Stimulated activated CD4-positive, alpha-beta T cell treated with anti-CD3 and anti-CD28 coated beads, Interleukin-1b, Interleukin-23, amount 100 ng/mL, for 24 hours (primary cell): Measurements from ENCODE around the gene TMEM150B.

Source experiments
- DNase-seq, 4 experiments: peaks; one replicate each; pipeline ENCODE4 v3.0.0-alpha.2; 2020; ENCODE audit warnings: low read depth in 4 of 4, low spot score in 1 of 4

The TMEM150B gene, protein sequence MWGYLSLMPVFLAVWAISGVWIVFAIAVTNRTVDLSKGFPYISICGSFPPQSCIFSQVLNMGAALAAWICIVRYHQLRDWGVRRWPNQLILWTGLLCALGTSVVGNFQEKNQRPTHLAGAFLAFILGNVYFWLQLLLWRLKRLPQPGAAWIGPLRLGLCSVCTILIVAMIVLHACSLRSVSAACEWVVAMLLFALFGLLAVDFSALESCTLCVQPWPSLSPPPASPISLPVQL

GRCh38 chr19:55325172-55325571 lies at the start of gene TMEM150B:
TSS of gene TMEM150B (minus strand) at chr19:55325341. CDS start at chr19:55321036, 4,305 bp downstream.
- no peak for DNase-seq

- DNase-seq, result no peak
Measured at GRCh38 chr19:55373993-55374757, 49.0 kb upstream of the TMEM150B start.

DNA sequence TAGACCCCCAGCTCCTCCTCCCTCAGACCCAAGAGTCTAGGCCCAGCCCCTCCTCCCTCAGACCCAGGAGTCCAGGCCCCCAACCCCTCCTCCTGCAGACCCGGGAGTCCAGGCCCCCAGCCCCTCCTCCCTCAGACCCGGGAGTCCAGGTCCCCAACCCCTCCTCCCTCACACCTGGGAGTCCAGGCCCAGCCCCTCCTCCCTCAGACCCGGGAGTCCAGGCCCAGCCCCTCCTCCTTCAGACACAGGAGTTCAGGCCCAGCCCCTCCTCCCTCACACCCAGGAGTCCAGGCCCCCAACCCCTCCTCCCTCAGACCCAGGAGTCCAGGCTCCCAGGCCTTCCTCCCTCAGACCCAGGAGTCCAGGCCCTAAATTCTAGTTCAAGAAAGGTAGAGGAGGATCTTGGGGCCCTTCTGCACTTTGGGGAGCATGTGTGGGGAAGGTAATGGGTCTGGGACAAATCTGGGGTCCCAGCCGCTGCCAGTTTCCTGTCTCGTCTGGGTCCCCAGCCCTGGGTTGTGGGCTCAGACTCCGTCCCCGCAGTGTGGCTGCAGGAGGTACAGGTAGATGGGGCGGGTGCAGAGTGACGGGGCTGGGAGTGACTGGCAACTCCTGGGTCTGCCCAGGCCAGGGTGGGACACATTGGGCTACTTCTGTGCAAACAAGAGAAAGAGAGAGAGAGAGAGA lies 48.3 kb upstream of the TMEM150B start:
- DNase-seq, result no peak

- no peak for DNase-seq
Measured at GRCh38 chr19:55372316-55373081, 47.4 kb upstream of the TMEM150B start.

- no peak for DNase-seq
Measured at GRCh38 chr19:55370305-55370988, 45.3 kb upstream of the TMEM150B start, which contains the start of gene IL11. TSS of gene IL11 (minus strand) at chr19:55370463. CDS start at chr19:55370310, 153 bp downstream.

DNA sequence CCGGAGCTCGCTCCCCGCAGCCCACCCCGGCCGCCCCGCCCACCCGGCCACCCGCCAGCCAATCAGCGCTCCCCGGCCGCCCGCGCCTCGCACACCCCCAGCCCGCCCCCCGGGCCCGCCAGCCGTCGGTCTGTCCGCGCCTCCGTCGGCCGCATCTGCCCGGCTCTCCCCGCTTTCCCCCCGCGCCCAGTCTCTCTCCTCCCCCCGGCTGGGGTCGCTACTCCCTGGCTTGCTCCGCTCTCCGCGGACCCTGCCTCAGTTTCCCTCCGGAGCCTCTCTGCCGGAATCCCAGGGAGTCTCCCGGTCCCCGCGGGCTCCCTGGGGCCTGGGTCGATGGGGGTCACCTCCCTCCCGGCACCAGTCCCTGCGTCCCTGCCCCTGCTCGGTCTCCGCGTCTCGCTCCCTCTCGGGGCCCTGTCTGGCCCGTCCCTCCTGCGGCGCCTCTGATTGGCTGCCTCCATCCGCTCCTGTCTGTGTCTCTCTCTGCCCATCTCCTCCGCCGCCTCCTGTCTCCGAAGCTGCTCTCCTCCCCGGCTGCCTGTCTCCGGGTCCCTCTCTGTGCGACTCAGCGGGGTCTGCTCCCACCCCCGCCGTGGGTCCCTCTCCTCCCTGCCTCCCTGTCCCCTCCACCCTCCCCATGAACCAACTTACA lies 44.6 kb upstream of the TMEM150B start:
- DNase-seq, result no peak

- DNase-seq, result no peak
Measured at GRCh38 chr19:55368701-55369563, 43.8 kb upstream of the TMEM150B start.

DNA sequence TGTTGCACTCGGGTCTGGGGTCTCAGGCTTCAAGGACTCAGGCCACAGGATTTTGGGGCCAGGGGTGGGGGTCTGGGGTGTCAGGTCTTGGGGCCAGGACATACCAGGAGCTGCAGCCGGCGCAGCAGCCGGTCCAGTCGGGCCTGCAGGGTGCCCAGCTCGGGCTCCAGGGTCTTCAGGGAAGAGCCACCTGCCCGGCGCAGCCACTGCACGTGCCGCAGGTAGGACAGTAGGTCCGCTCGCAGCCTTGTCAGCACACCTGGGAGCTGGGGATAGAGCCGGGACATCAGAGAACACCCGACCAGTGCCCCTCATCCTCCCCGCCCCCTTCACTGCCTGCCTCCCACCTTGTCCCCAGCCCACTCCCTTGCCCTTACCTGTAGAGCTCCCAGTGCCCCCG lies 43.0 kb upstream of the TMEM150B start:
- no peak for DNase-seq

DNA sequence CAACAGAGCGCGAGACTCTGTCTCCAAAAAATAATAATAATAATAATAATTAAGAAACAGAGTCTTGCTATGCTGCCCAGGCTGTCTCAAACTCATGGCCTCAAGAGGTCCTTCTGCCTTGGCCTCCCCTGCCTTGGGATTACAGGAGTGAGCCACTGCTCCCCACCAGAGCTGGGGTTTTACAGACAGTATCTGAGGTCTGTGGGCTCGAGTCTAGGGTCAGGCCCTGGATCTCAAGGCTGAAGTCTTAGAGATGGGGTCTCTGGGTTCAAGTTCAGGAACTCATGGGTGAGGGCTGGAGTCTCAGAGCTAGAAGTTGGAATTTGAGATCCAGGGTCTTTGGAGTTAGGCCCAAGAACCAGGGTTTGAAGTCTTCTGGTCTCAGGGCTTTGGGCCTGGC lies 41.6 kb upstream of the TMEM150B start:
- DNase-seq, result no peak

GRCh38 chr19:55365964-55366363 lies 40.8 kb upstream of the TMEM150B start:
- no peak for DNase-seq

DNA sequence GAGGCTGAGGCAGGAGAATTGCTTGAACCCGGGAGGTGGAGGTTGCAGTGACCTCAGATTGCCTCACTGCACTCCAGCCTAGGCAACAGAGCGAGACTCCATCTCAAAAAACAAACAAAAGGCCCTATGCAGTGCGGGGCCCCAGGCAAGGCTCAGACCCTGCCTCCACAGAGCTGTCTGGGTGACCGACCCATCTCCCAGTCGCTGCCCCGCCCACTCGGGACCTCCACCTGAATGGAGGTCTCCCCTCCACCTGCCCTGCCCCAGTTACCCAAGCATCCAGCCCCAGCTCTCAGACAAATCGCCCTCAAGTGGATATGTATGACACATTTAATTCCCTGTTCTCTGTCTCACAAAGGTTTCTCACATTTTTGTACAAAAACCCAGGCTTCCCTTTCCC lies 40.1 kb upstream of the TMEM150B start:
- no peak for DNase-seq

DNA sequence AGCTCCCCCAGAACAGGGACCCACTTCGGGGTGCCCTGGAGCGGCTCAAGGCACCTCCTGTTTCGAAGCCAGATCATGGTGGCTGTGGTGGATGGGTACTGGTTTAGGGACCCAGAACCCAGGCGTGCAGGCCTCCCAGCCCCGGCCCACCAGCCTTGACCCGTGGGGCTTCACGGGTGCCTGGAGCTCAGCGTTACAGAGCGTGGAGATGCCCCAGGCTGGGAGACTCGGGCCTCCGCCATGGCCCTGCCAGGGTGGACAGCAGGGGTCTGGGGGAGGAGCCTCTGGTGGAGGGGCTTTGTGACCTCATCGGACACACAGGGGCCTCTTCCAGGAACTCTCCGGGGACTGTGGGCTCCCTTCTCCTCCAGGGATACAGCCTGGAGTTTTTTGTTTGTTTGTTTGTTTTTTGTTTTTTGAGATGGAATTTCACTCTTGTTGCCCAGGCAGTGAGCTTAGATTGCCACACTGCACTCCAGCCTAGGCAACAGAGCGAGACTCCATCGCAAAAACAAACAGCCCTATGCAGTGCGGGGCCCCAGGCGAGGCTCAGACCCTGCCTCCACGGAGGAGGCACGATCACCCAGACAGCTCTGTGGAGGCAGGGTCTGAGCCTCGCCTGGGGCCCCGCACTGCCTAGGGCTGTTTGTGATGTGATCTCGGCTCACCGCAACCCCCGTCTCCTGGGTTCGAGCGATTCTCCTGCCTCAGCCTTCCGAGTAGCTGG lies 38.0 kb upstream of the TMEM150B start, which contains the start of gene GARIN5B:
GARIN5B (minus strand) TSS at position 271 of the 727 bp plus-strand sequence; CDS start at position 77, 194 bp downstream.
- DNase-seq, result no peak

GRCh38 chr19:55362174-55362989 lies 37.2 kb upstream of the TMEM150B start:
- DNase-seq, result no peak

GRCh38 chr19:55360902-55361301 lies 35.8 kb upstream of the TMEM150B start:
- DNase-seq, result no peak

DNA sequence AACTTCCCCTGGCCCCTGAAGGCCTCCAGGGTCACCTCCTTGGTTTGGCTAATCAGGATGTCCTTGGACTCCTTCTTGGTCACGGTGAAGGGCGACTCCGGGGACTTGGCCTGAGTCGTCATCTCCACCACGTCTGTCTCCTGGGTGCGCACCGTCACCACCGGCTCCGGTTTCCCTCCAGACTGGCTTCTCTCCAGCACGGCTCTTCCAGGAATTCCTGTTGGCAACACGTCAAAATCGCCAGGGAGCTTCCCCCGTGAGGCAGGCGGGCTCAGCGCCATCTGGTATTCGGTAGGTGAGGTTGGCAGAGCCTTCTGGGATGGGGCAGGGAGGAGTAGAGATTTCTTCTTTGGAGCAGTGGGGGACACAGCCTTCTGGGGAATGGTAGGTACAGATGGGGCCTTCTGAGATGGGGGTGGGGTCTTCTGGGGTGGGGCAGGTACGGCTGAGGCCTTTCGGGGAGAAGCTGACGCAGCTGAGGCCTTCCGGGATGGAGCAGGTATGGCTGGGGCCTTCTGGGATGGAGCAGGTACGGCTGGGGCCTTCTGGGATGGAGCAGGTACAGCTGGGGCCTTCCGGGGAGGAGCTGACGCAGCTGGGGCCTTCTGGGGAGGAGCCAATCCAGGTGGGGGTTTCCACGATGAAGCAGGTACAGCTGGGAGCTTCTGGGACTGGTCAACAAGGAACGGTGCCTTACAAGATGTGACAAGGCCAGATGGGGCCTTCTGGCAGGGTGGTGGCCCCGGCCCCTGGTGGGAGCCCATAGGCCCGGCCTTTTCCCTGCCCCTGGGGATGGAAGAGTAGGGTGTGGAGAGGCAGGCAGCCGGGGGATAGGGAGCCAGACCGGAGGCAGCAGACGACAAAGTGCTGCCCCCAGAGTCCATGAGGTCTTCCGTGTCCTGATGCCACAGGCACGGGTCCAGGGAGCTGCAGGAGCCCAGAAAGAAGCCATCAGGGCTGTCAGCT lies 34.1 kb upstream of the TMEM150B start:
- no peak for DNase-seq

- no peak for DNase-seq
Measured at GRCh38 chr19:55358493-55358892, 33.4 kb upstream of the TMEM150B start.
